ENCODE measurements around the gene CUL4A. TPM values are rescaled to one million over a fixed set of nuclear protein-coding genes. Genes with fewer than 3 reads are reported as not detected.
"Not testable (repeated sequence)": the region's sequence is repeated elsewhere in the genome, so short reads cannot be mapped to it uniquely, and the experiment has no call there.

Gene CUL4A
- polyA plus RNA-seq, 1 of the 3 experiments (the other 2 are of a cell fraction): 51.2 TPM

GRCh38 chr13:113252516-113253095 is 43.2 kb downstream of the CUL4A start:
- POLR2A ChIA-PET: no interaction called here
- 90% methylated on average over 10 of the region's 11 CpGs for WGBS (ENCODE audit: low lambda C conversion rate)
- CTCF ChIA-PET: interaction anchor here (0.8 kb wide), 1 partner anchor 251 kb away, joined by 4 read pairs; no protein-coding TSS in a partner anchor

GRCh38 chr13:113257908-113258307 is 48.5 kb downstream of the CUL4A start:
- H3F3A ChIP-seq (replicated peaks; ENCODE audit: insufficient read depth); H3K9me2 ChIP-seq; H2AFZ ChIP-seq (ENCODE audit: low read depth); H3K4me1 ChIP-seq (ENCODE audit: control insufficient read depth in 1 of 2, insufficient read depth in 2 of 2, low read depth in 1 of 2, low read length in 1 of 2); POLR2A ChIA-PET; H3K9ac ChIP-seq; H3K79me2 ChIP-seq (ENCODE audit: insufficient read depth); H3K27me3 ChIP-seq (ENCODE audit: insufficient read depth); H3K27ac ChIP-seq (ENCODE audit: low read depth in 2 of 2, low read length in 1 of 2); H3K4me2 ChIP-seq; CTCF ChIA-PET; H3K9me3 ChIP-seq; DNase-seq; H4K20me1 ChIP-seq (ENCODE audit: insufficient read depth); H3K4me3 ChIP-seq (ENCODE audit: low read depth in 2 of 2, low read length in 1 of 2): not testable (repeated sequence)
- WGBS (ENCODE audit: low lambda C conversion rate): 95% methylated on average over 6 of the region's 6 CpGs
- H3K36me3 ChIP-seq (replicated peaks in 1 of 2; ENCODE audit: control insufficient read depth in 1 of 2, insufficient read depth in 2 of 2, low read length in 1 of 2): peaks cover 65 to 78% of the 10 kb centered on the region in 2 experiments

More at GRCh38 chr13:113252516-113253095, 43.2 kb downstream of the CUL4A start:
- Histone ChIP-seq H3K27me3 (ENCODE audit: insufficient read depth) (no peaks in the 10 kb centered on the region), H3K4me2 (no peak overlapping the region), H2AFZ (ENCODE audit: low read depth) (no peak overlapping the region), H3K36me3 (replicated peaks in 1 of 2; ENCODE audit: control insufficient read depth in 1 of 2, insufficient read depth in 2 of 2, low read length in 1 of 2) (peaks cover 61 to 84% of the 10 kb centered on the region in 2 experiments), H3K79me2 (ENCODE audit: insufficient read depth) (no peaks in the 10 kb centered on the region), H3K27ac (ENCODE audit: low read depth in 2 of 2, low read length in 1 of 2) (no peak overlapping the region), H3K4me1 (ENCODE audit: control insufficient read depth in 1 of 2, insufficient read depth in 2 of 2, low read depth in 1 of 2, low read length in 1 of 2) (no peaks in the 10 kb centered on the region), H3F3A (replicated peaks; ENCODE audit: insufficient read depth) (no peaks in the 10 kb centered on the region), H3K9me3 (no peaks in the 10 kb centered on the region), H3K9me2 (no peaks in the 10 kb centered on the region), H4K20me1 (ENCODE audit: insufficient read depth) (no peaks in the 10 kb centered on the region), H3K4me3 (ENCODE audit: low read depth in 2 of 2, low read length in 1 of 2) (no peak overlapping the region), H3K9ac (no peak overlapping the region)
- TF ChIP-seq ZBTB33 (IDR thresholded peaks at IDR 0.05; ENCODE audit: borderline replicate concordance, low read depth) (no peak), EZH2phosphoT487 (IDR thresholded peaks at IDR 0.05; ENCODE audit: borderline replicate concordance, low read depth) (no peak), MXI1 (IDR thresholded peaks at IDR 0.05; ENCODE audit: low read depth, low read length) (no peak), TAF1 (IDR thresholded peaks at IDR 0.05; ENCODE audit: borderline replicate concordance, low read depth, low read length) (no peak), JUND (IDR thresholded peaks at IDR 0.05) (no peak), SIN3A (IDR thresholded peaks at IDR 0.05; ENCODE audit: borderline replicate concordance, low read depth, low read length) (no peak), RFX5 (IDR thresholded peaks at IDR 0.05; ENCODE audit: low read length) (no peak)
- no peak for DNase-seq

GRCh38 chr13:113258321-113259054 is 49.1 kb downstream of the CUL4A start:
- no peaks in the 10 kb centered on the region for H3K27me3 ChIP-seq (ENCODE audit: insufficient read depth)
- H3K4me1 ChIP-seq (ENCODE audit: control insufficient read depth in 1 of 2, insufficient read depth in 2 of 2, low read depth in 1 of 2, low read length in 1 of 2): no peaks in the 10 kb centered on the region
- no peak overlapping the region for H3K9ac ChIP-seq
- DNase-seq: no peak
- H3K79me2 ChIP-seq (ENCODE audit: insufficient read depth): no peaks in the 10 kb centered on the region
- ChIA-PET CTCF (no interaction called here), POLR2A (no interaction called here)
- no peaks in the 10 kb centered on the region for H3K9me3 ChIP-seq
- no peaks in the 10 kb centered on the region for H4K20me1 ChIP-seq (ENCODE audit: insufficient read depth)
- WGBS (ENCODE audit: low lambda C conversion rate): 95% methylated on average over 5 of the region's 5 CpGs
- no peak overlapping the region for H3K27ac ChIP-seq (ENCODE audit: low read depth in 2 of 2, low read length in 1 of 2)
- H3K9me2 ChIP-seq: no peaks in the 10 kb centered on the region
- peaks cover 61 to 76% of the 10 kb centered on the region in 2 experiments for H3K36me3 ChIP-seq (replicated peaks in 1 of 2; ENCODE audit: control insufficient read depth in 1 of 2, insufficient read depth in 2 of 2, low read length in 1 of 2)
- no peak overlapping the region for H3K4me3 ChIP-seq (ENCODE audit: low read depth in 2 of 2, low read length in 1 of 2)
- no peaks in the 10 kb centered on the region for H3F3A ChIP-seq (replicated peaks; ENCODE audit: insufficient read depth)
- H2AFZ ChIP-seq (ENCODE audit: low read depth): no peak overlapping the region
- no peak overlapping the region for H3K4me2 ChIP-seq
- TF ChIP-seq IRF3 (IDR thresholded peaks at IDR 0.05; ENCODE audit: low read depth, low read length) (no peak), RCOR1 (IDR thresholded peaks at IDR 0.05; ENCODE audit: low read length) (no peak), YY1 (IDR thresholded peaks at IDR 0.05; ENCODE audit: low read depth) (no peak), PBX3 (IDR thresholded peaks at IDR 0.05) (no peak), GATA2 (CRISPR knock-in tag; IDR thresholded peaks at IDR 0.05) (no peak), NRF1 (IDR thresholded peaks at IDR 0.05; ENCODE audit: low read depth, low read length) (no peak), ZBTB33 (IDR thresholded peaks at IDR 0.05; ENCODE audit: borderline replicate concordance, low read depth) (no peak), TCF12 (IDR thresholded peaks at IDR 0.05) (no peak), POLR2AphosphoS5 (IDR thresholded peaks at IDR 0.05; ENCODE audit: low read depth, low read length) (no peak)
